Spleen (tissue), 7 donors: ENCODE results near the gene GPR18.

Source experiments
- CTCF ChIP-seq, 11 experiments: fragments of 200-600 bp in 7 of 11; fragments of 450-650 bp in 4 of 11; sonication (generic) in 4 of 11; IDR thresholded peaks in 8 of 11; conservative IDR thresholded peaks in 3 of 11; 1 replicate in 7 of 11; 2 replicates in 4 of 11; pipeline versions ENCODE4 v1.4.0 to v1.8.0; 2016 to 2021; ENCODE audit warnings: antibody characterized with exemption in 11 of 11, inconsistent platforms in 4 of 11, mild to moderate bottlenecking in 1 of 11
- POLR2A ChIP-seq, 3 donors: fragments of 450-650 bp; IDR thresholded peaks; one replicate each; pipeline ENCODE4 v1.5.1; 2017; ENCODE audit warnings: antibody characterized with exemption in 3 of 3, mild to moderate bottlenecking in 1 of 3
- POLR2AphosphoS5 ChIP-seq, 3 donors: sonication (generic); formaldehyde crosslinking; IDR thresholded peaks; one replicate each; pipeline ENCODE4 v1.5.1; 2017; ENCODE audit warnings: antibody characterized with exemption in 3 of 3
- donor health status: DM: no; HTN: no; CAD: no; lungs with moderate emphysema.
- donor health status: DM: no; HTN: no; CAD: no.
- donor health status: DM: no; HTN: no; CAD: no.

GRCh38 chr13:99289271-99289670 is 31.1 kb upstream of the GPR18 start:
- TF ChIP-seq POLR2AphosphoS5 (IDR thresholded peaks at IDR 0.05) = no peak
- no peak for TF ChIP-seq CTCF (IDR thresholded peaks at IDR 0.05 in 8 of 11, conservative IDR thresholded peaks at IDR 0.05 in 3 of 11)
- TF ChIP-seq POLR2A (IDR thresholded peaks at IDR 0.05) = no peak
